Measurements from ENCODE around the gene PFKFB3.

DNA sequence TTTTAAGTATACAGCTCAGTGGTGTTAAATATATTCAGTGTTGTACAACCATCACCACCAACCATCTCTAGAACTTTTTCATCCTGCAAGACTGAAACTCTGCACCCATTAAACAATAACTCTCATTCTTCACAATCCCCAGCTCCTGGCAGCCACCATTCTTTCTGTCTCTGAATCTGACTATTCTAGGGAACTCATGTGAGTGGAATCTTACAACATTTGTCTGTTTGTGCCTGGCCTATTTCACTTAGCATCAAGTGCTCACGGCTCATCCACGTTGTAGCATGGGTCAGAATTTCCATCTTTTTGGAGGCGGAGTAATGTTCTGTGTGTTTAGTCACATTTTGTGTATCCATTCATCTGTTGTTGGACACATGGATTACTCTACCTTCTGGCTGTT, 40.8 kb upstream of the PFKFB3 start:
- TF ChIP-seq, protein P1, sequence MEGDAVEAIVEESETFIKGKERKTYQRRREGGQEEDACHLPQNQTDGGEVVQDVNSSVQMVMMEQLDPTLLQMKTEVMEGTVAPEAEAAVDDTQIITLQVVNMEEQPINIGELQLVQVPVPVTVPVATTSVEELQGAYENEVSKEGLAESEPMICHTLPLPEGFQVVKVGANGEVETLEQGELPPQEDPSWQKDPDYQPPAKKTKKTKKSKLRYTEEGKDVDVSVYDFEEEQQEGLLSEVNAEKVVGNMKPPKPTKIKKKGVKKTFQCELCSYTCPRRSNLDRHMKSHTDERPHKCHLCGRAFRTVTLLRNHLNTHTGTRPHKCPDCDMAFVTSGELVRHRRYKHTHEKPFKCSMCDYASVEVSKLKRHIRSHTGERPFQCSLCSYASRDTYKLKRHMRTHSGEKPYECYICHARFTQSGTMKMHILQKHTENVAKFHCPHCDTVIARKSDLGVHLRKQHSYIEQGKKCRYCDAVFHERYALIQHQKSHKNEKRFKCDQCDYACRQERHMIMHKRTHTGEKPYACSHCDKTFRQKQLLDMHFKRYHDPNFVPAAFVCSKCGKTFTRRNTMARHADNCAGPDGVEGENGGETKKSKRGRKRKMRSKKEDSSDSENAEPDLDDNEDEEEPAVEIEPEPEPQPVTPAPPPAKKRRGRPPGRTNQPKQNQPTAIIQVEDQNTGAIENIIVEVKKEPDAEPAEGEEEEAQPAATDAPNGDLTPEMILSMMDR (IDR thresholded peaks at IDR 0.05 in 2 of 3, conservative IDR thresholded peaks at IDR 0.05 in 1 of 3; ENCODE audit: insufficient read depth in 2 of 3, low read depth in 1 of 3, low read length in 3 of 3), result no peak
- TF ChIP-seq NR3C1 (CRISPR knock-in tag; IDR thresholded peaks at IDR 0.05) (no peak), MXI1 (IDR thresholded peaks at IDR 0.05; ENCODE audit: low read depth, low read length) (no peak)
